Bronchial epithelial cell (primary cell): ENCODE results near the gene NAT10. TPM values are rescaled to one million over a fixed set of nuclear protein-coding genes. Genes with fewer than 3 reads are reported as not detected.

Experiments
- DNase-seq: peaks from one replicate; pipeline ENCODE4 v3.0.0-alpha.2; 2010; ENCODE audit warnings: low read depth
- FAIRE-seq: peaks from 2 replicates; lab custom pipeline; 2011; peaks lifted over from hg19 to GRCh38; lab: Jason Lieb, UNC
- H3K27me3 ChIP-seq: 2 replicates; pipeline ENCODE4 v1.5.1; 2011; ENCODE audit warnings: low read length; ENCODE audit not compliant: control insufficient read depth, insufficient read depth
- H3K36me3 ChIP-seq: 2 replicates; pipeline ENCODE4 v1.5.1; 2011; ENCODE audit warnings: low read length; ENCODE audit not compliant: control insufficient read depth, insufficient read depth
- H3K4me3 ChIP-seq: 2 replicates; pipeline ENCODE4 v1.5.1; 2011; ENCODE audit warnings: mild to moderate bottlenecking, low read depth, low read length, control low read depth
- CTCF ChIP-seq: IDR thresholded peaks from 2 replicates; pipeline ENCODE4 v1.5.1; 2011; ENCODE audit warnings: mild to moderate bottlenecking, moderate library complexity, low read length, control low read depth, inconsistent platforms; ENCODE audit not compliant: insufficient read depth, severe bottlenecking
- total RNA-seq: library from RNA; depleted of rRNA; stranded (reverse); fragments of >200 nt; gene quantifications from 2 replicates; pipeline ENCODE4 v1.2.1, GENCODE V29; 2014

NAT10 gene
- total RNA-seq, 1 donor from 2014 or later = 14.0 TPM

GRCh38 chr11:34145073-34145472 lies 39.6 kb downstream of the NAT10 start:
- TF ChIP-seq CTCF = no peak
- peaks cover 55% of the 10 kb centered on the region for H3K36me3 ChIP-seq
- DNase-seq (no peak), FAIRE-seq (no peak)
- no peaks in the 10 kb centered on the region for H3K27me3 ChIP-seq
- no peak overlapping the region for H3K4me3 ChIP-seq

GRCh38 chr11:34145847-34146381 lies 40.5 kb downstream of the NAT10 start:
- no peak for FAIRE-seq
- no peaks in the 10 kb centered on the region for H3K27me3 ChIP-seq
- H3K36me3 ChIP-seq = peaks cover 50% of the 10 kb centered on the region
- DNase-seq = no peak
- H3K4me3 ChIP-seq = no peak overlapping the region
- no peak for TF ChIP-seq CTCF

GRCh38 chr11:34146411-34146810 lies 41.0 kb downstream of the NAT10 start:
- no peak overlapping the region for H3K4me3 ChIP-seq
- DNase-seq (no peak), FAIRE-seq (no peak)
- H3K27me3 ChIP-seq = no peaks in the 10 kb centered on the region
- no peak for TF ChIP-seq CTCF
- peaks cover 46% of the 10 kb centered on the region for H3K36me3 ChIP-seq

- no peak for FAIRE-seq
- Histone ChIP-seq H3K4me3 (no peak overlapping the region), H3K27me3 (no peaks in the 10 kb centered on the region), H3K36me3 (peaks cover 43% of the 10 kb centered on the region)
- DNase-seq = no peak
- no peak for TF ChIP-seq CTCF
Measured at GRCh38 chr11:34146866-34147265, 41.4 kb downstream of the NAT10 start.

- Histone ChIP-seq H3K4me3 (no peak overlapping the region), H3K27me3 (no peaks in the 10 kb centered on the region), H3K36me3 (peaks cover 37% of the 10 kb centered on the region)
- no peak for DNase-seq
- FAIRE-seq = no peak
- TF ChIP-seq CTCF = no peak
Measured at GRCh38 chr11:34147581-34147980, 42.2 kb downstream of the NAT10 start.
